OCI-LY7 (cell line): ENCODE data around the gene KXD1. TPM values are rescaled to one million over a fixed set of nuclear protein-coding genes. Genes with fewer than 3 reads are reported as not detected.
A peak's percentile ranks its signal among the peaks of the same experiment; 100 is the strongest.

Experiments used
- BruUV-seq: library from RNA; stranded (reverse); fragments of 400-500 nt; replicated peaks from 2 replicates; lab custom pipeline; 2021; lab: Mats Ljungman, UMichigan
- CTCF ChIA-PET: fragments of 300-600 bp; sonication (Branson Sonifier 250); formaldehyde crosslinking; loops from one replicate; lab custom pipeline; 2022; ENCODE audit warnings: antibody characterized with exemption; ENCODE audit not compliant: unreplicated experiment; lab: Charles Lee
- POLR2A ChIA-PET: fragments of 300-600 bp; sonication (Branson Sonifier 250); formaldehyde crosslinking; loops from one replicate; lab custom pipeline; 2022; ENCODE audit warnings: antibody characterized with exemption; lab: Charles Lee
- DNase-seq: peaks from one replicate; pipeline ENCODE4 v3.0.0-alpha.2; 2015; ENCODE audit warnings: low spot score
- H2AFZ ChIP-seq: fragments of 200-600 bp; sonication (generic), shearing (Covaris generic); 2 replicates; pipeline ENCODE4 v1.6.1; 2014; ENCODE audit warnings: mild to moderate bottlenecking, antibody characterized with exemption, low read length, moderate library complexity
- H3K27ac ChIP-seq: fragments of 200-600 bp; sonication (generic); 2 replicates; pipeline ENCODE4 v1.5.1; 2014; ENCODE audit warnings: mixed run types, low read depth, mild to moderate bottlenecking, moderate library complexity, low read length, inconsistent platforms; ENCODE audit not compliant: poor library complexity, severe bottlenecking
- H3K36me3 ChIP-seq: fragments of 200-600 bp; sonication (generic); 2 replicates; pipeline ENCODE4 v1.6.1; 2014; ENCODE audit warnings: mild to moderate bottlenecking, antibody characterized with exemption, low read length, moderate library complexity, mixed read lengths; ENCODE audit not compliant: insufficient read depth
- H3K4me1 ChIP-seq: fragments of 200-600 bp; sonication (generic); 2 replicates; pipeline ENCODE4 v1.5.1; 2014; ENCODE audit warnings: mild to moderate bottlenecking, low read length; ENCODE audit not compliant: insufficient read depth, poor library complexity, severe bottlenecking
- H3K4me2 ChIP-seq: fragments of 200-600 bp; sonication (generic); 2 replicates; pipeline ENCODE4 v1.6.1; 2014; ENCODE audit warnings: mild to moderate bottlenecking, low read length
- H3K4me3 ChIP-seq: fragments of 200-600 bp; sonication (generic); 2 replicates; pipeline ENCODE4 v1.5.1; 2014; ENCODE audit warnings: mild to moderate bottlenecking, low read depth, low read length; ENCODE audit not compliant: poor library complexity, severe bottlenecking
- H3K79me2 ChIP-seq: fragments of 200-600 bp; sonication (generic); 2 replicates; pipeline ENCODE4 v1.6.1; 2016; ENCODE audit warnings: low read depth, mild to moderate bottlenecking, low read length, moderate library complexity, mixed read lengths; ENCODE audit not compliant: insufficient read depth
- H3K9me2 ChIP-seq: fragments of 200-600 bp; sonication (generic); 2 replicates; pipeline ENCODE4 v1.6.1; 2016; ENCODE audit warnings: mild to moderate bottlenecking, low read length, mixed read lengths; ENCODE audit not compliant: insufficient read depth
- H3K9me3 ChIP-seq: fragments of 200-600 bp; sonication (generic); 2 replicates; pipeline ENCODE4 v1.6.1; 2014; ENCODE audit warnings: mild to moderate bottlenecking, mixed run types, low read length, mixed read lengths
- H4K20me1 ChIP-seq: fragments of 200-600 bp; sonication (generic); 2 replicates; pipeline ENCODE4 v1.6.1; 2014; ENCODE audit warnings: mild to moderate bottlenecking, antibody characterized with exemption, low read length, moderate library complexity, mixed read lengths; ENCODE audit not compliant: insufficient read depth
- EZH2phosphoT487 ChIP-seq: fragments of 200-600 bp; sonication (generic); IDR thresholded peaks from 2 replicates; pipeline ENCODE4 v1.6.1; 2018; ENCODE audit warnings: low read depth, borderline replicate concordance, mild to moderate bottlenecking, mixed run types, antibody characterized with exemption, low read length, moderate library complexity, mixed read lengths
- intact Hi-C: fragments of 100-400 bp; cut with micrococcal nuclease; formaldehyde crosslinking; loops from one replicate; pipeline ENCODE4 v1.10.0; 2022; ENCODE audit not compliant: unreplicated experiment
- total RNA-seq, 2 experiments: library from RNA; depleted of rRNA in 1 of 2; stranded (reverse); fragments of >200 nt in 1 of 2; shearing (Covaris generic) in 1 of 2; gene quantifications; 2 replicates each; pipeline ENCODE4 v1.2.3, GENCODE V29; 2014 to 2022
- TF ChIP-seq, protein P1 (sequence below): fragments of 200-600 bp; sonication (generic); conservative IDR thresholded peaks from 2 replicates; pipeline ENCODE4 v1.5.1; 2014; ENCODE audit warnings: mild to moderate bottlenecking, antibody characterized with exemption, low read length, moderate library complexity, mixed read lengths

The KXD1 gene
- total RNA-seq, 2 experiments from 2014 or later = 96.7 to 99.8 TPM

DNA sequence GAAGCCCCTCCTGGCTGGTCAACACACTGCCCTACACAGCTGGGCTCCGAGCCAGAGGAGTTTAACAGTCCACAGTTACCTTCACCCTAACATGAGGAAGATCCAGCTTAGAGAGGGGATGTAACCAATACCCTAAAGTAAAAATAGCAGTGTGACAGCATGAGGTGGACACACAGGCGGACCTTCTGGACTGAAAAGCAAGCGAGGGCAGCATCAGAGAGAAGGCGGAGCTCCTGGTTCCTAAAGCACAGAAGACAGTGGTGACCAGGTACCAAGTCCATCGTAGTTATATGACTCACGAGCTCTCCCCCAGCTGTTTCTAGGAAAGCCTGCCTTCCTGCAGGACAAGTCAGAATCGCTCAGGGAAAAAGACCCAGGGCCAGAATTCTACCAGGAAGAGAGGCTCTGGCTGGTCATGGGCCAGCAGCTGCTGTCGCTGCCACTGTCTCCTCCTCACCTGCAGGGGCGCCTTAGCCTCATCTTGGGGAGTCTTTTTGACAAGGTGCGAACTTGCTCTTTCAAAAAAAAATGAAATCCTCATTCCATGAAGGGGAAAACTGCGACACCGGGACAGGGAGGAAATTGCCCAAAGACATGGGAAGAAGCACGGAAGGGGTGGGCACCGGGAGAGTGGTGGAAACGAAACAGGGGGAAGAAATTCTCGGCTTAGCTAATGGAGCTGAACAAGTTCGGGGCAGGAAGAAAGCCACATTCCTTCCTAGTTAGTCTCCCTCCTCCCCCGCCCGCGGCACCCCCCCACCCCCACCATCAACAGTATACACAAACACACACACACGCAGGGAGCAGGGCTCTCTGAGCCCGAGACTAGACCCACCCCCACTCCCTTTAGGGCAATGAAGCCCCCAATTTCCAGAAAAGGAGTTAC, 37.5 kb upstream of the KXD1 start:
- Histone ChIP-seq H3K9me2 (no peaks in the 10 kb centered on the region), H3K4me1 (peaks cover 17% of the 10 kb centered on the region), H3K4me2 (peak overlapping the region; percentile 90), H4K20me1 (no peaks in the 10 kb centered on the region), H3K36me3 (no peaks in the 10 kb centered on the region), H3K4me3 (peak overlapping the region; percentile 92), H2AFZ (no peak overlapping the region; the same call in 1 of the 2 replicates), H3K79me2 (peaks cover 63% of the 10 kb centered on the region), H3K27ac (peak overlapping the region; percentile 52), H3K9me3 (no peaks in the 10 kb centered on the region)
- ChIA-PET CTCF (interaction anchor here (0.6 to 0.7 kb wide), 3 partner anchors 31 to 66 kb away, joined by 3 read pairs; no protein-coding TSS in a partner anchor), POLR2A (interaction anchor here (1.0 to 3.1 kb wide), 3 partner anchors 24 to 52 kb away, joined by 3 to 8 read pairs (median 8); partner anchors contain the start of genes FKBP8 and UBA52)
- intact Hi-C loops = loop anchor here (1.0 to 10.0 kb wide), 4 partner anchors 155 to 995 kb away; a partner anchor contains a TSS
- TF ChIP-seq, protein P1, sequence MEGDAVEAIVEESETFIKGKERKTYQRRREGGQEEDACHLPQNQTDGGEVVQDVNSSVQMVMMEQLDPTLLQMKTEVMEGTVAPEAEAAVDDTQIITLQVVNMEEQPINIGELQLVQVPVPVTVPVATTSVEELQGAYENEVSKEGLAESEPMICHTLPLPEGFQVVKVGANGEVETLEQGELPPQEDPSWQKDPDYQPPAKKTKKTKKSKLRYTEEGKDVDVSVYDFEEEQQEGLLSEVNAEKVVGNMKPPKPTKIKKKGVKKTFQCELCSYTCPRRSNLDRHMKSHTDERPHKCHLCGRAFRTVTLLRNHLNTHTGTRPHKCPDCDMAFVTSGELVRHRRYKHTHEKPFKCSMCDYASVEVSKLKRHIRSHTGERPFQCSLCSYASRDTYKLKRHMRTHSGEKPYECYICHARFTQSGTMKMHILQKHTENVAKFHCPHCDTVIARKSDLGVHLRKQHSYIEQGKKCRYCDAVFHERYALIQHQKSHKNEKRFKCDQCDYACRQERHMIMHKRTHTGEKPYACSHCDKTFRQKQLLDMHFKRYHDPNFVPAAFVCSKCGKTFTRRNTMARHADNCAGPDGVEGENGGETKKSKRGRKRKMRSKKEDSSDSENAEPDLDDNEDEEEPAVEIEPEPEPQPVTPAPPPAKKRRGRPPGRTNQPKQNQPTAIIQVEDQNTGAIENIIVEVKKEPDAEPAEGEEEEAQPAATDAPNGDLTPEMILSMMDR = peak; percentile 95
- no peak for TF ChIP-seq EZH2phosphoT487
- BruUV-seq = no TSS peak
- peak; percentile 79 for DNase-seq

DNA sequence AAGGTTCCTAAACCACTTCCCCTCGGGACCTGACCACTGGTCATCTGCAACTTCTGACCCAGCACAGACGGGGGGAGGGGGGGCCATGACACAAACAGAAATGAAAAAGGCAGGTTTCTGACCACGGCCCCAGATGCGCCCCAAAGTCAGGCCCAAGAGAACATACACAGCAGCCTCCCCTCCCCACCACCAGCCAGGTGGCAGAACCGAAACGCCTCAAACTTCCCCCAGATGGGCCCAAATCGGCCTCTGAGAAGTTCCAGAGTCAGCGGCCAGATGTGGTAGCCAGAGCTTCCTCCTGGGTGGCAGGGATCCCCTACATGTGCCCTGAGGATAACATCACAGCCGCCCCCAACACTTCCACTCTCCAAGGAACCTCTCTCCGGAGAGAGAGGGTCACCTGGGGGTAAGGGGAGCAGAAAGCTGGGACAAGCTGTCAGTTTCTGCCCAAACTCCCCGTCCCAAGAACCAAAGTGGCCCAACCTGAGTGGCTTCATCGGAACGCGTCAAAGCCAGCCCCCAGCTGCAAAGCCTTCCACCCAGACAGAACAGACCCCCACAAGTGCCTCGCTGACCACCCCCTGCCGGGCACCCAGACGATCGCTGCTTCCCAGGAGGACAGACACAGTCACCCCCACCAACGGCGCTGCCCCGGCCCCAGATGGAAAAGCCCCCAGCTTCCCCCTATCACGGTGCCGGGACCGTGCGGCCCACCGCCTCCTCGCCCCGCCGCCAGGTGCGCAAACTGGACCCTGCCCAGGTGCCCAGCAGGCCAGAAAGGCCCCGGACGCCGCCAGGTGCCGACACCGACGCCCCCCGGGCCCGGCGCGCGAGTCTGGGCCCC, 36.6 kb upstream of the KXD1 start:
- no peaks in the 10 kb centered on the region for H4K20me1 ChIP-seq
- H3K4me2 ChIP-seq = peak overlapping the region; percentile 90
- no peaks in the 10 kb centered on the region for H3K36me3 ChIP-seq
- H3K27ac ChIP-seq = peak overlapping the region; percentile 52
- peaks cover 17% of the 10 kb centered on the region for H3K4me1 ChIP-seq
- CTCF ChIA-PET = interaction anchor here (0.6 to 1.4 kb wide), 3 partner anchors 22 to 311 kb away, joined by 3 to 4 read pairs (median 3); partner anchors contain the start of gene FKBP8
- no peaks in the 10 kb centered on the region for H3K9me3 ChIP-seq
- H3K9me2 ChIP-seq = no peaks in the 10 kb centered on the region
- H2AFZ ChIP-seq = peak overlapping the region; percentile 26
- DNase-seq = peak; percentile 69
- POLR2A ChIA-PET = interaction anchor here (0.6 to 3.1 kb wide), 9 partner anchors 9 to 118 kb away, joined by 3 to 8 read pairs (median 3); partner anchors contain the start of genes FKBP8 and UBA52
- no peak for TF ChIP-seq EZH2phosphoT487
- TF ChIP-seq, protein P1 = no peak
- peaks cover 54% of the 10 kb centered on the region for H3K79me2 ChIP-seq
- intact Hi-C loops = loop anchor here (1.0 to 10.0 kb wide), 4 partner anchors 154 to 996 kb away; a partner anchor contains a TSS
- H3K4me3 ChIP-seq = peak overlapping the region; percentile 92
- no TSS peak for BruUV-seq
